Coronary artery (tissue), 2 donors: Measurements from ENCODE around the gene UBL4A.

Experiments used
- DNase-seq: peaks from one replicate; pipeline ENCODE4 v3.0.0-alpha.2; 2017; ENCODE audit warnings: low spot score
- H3K27ac ChIP-seq, 2 donors: fragments of 200-600 bp; sonication (generic); one replicate each; pipeline ENCODE4 v1.5.1; 2016 to 2019
- H3K4me3 ChIP-seq: fragments of 200-600 bp; sonication (generic); 2 replicates; pipeline ENCODE4 v1.5.1; 2016; ENCODE audit warnings: mild to moderate bottlenecking, moderate library complexity
- TF ChIP-seq, protein P1 (sequence below): fragments of 200-600 bp; sonication (generic); IDR thresholded peaks from one replicate; pipeline ENCODE4 v1.5.1; 2019; ENCODE audit warnings: antibody characterized with exemption

UBL4A gene

DNA sequence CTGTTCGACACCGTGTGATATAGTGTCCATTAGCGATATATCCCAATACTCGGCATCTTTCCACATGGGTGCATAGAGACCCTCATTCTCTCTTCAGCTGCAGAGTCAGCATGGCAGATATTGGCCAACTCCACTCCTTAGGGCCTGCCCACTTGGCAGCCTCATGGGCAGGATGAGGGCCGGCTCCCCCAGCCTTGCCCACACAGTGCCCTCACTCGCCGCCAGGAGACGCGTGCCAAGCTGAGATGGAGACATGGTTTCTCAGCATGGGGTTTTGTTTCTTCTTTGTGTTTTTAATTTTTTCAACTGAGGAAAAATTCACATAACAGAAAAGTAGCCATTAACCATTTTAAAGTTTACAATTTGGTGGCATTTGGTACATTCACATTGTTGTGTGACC is 33.6 kb downstream of the UBL4A start:
- H3K4me3 ChIP-seq, result no peak overlapping the region
- H3K27ac ChIP-seq, result no peak overlapping the region
- no peak for DNase-seq
- TF ChIP-seq, protein P1, sequence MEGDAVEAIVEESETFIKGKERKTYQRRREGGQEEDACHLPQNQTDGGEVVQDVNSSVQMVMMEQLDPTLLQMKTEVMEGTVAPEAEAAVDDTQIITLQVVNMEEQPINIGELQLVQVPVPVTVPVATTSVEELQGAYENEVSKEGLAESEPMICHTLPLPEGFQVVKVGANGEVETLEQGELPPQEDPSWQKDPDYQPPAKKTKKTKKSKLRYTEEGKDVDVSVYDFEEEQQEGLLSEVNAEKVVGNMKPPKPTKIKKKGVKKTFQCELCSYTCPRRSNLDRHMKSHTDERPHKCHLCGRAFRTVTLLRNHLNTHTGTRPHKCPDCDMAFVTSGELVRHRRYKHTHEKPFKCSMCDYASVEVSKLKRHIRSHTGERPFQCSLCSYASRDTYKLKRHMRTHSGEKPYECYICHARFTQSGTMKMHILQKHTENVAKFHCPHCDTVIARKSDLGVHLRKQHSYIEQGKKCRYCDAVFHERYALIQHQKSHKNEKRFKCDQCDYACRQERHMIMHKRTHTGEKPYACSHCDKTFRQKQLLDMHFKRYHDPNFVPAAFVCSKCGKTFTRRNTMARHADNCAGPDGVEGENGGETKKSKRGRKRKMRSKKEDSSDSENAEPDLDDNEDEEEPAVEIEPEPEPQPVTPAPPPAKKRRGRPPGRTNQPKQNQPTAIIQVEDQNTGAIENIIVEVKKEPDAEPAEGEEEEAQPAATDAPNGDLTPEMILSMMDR, result no peak

DNA sequence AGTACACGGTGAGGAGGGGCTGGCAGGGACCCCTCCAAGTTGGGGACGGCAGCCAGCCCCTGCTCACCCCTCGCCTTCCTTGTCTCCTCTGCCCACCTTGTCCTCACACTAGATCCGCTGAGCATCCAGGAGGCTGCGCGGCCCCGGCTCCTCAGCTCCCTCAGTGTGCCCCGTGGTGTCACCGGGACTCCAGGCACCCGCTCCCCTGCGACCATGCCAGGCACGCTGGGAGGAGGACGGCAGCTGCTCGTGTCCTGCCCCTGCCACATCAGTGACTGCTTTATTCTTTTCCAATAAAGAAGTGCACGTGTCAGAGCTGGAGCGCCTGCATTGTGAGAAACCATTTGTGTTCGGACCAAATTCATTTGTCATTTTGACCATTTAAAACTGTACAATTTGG is 36.1 kb downstream of the UBL4A start:
- no peak for DNase-seq
- Histone ChIP-seq H3K27ac (no peak overlapping the region), H3K4me3 (no peak overlapping the region)
- TF ChIP-seq, protein P1, result no peak

DNA sequence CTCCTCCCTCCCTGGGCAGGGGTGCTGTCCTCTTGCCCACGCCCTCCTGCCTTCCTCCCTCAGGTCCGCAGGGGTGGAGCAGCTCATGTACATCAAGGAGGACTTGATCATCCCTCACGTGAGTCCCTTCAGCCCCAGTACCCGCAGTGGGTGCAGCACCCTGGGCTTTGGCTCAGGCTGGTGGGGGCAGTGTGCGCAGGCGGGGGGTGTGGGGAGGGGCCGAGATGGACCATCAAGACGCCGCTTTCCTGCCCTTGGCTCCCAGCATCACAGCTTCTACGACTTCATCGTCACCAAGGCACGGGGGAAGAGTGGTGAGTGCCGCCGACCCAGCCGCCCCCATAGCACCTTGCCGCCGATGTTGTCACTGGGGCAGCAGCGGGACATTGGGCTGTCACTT is 36.8 kb downstream of the UBL4A start:
- no peak for DNase-seq

DNA sequence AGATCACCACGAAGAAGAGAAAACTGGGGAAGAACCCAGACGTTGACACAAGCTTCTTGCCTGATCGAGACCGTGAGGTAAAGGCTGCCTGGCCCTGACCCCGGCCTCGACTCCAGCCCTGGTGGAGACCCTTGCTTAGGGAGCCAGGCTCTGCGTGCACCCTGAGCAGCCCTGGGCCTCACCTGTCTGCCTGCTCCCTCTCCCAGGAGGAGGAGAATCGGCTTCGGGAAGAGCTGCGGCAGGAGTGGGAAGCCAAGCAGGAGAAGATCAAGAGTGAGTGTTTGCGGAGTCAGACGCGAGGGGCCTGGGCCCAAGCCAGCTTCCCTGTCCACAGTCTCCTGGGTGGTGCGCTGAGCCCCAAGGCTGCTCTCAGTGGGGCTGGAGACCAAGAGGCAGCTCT is 37.9 kb downstream of the UBL4A start:
- Histone ChIP-seq H3K4me3 (no peak overlapping the region), H3K27ac (no peak overlapping the region)
- TF ChIP-seq, protein P1, result no peak
- no peak for DNase-seq

More for the DNA sequence above, 36.8 kb downstream of the UBL4A start:
- TF ChIP-seq, protein P1, result no peak
- no peak overlapping the region for H3K27ac ChIP-seq
- no peak overlapping the region for H3K4me3 ChIP-seq

DNA sequence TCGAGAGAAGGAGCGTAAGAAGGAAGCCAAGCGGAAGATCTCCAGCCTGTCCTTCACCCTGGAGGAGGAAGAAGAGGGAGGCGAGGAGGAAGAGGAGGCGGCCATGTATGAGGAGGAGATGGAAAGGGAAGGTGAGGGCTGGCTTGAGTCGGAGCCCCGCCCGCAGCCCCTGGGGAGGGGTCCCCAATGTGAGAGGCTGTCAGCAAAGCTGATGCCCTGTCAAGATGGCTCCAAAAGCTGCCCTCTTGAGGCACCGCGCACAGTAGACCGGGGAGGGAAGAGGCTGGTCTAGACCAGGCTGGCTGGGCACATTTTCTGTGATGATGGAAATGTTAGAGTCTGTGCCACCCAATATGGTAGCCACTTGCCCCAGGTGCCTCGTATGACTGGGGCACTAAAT is 40.0 kb downstream of the UBL4A start:
- TF ChIP-seq, protein P1, result no peak
- no peak for DNase-seq
- H3K4me3 ChIP-seq, result no peak overlapping the region
- no peak overlapping the region for H3K27ac ChIP-seq

DNA sequence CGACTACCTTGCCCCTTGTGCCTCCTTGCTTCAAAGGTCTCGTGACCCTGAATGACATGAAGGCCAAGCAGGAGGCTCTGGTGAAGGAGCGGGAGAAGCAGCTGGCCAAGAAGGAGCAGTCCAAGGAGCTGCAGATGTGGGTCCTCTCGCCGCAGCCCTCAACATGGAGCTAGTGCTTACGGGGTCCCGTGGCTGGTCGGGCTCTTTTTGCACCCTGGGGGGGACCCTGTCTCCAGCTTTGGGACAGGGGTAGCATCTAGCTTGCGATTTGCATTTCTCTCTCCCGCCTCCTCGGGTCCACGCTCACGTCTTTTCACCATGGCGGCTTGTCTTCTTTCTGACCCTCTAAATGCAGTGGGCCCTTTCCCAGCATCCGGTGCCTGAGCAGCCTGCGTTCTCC is 40.6 kb downstream of the UBL4A start:
- DNase-seq, result no peak
- no peak overlapping the region for H3K27ac ChIP-seq
- H3K4me3 ChIP-seq, result peak overlapping the region; percentile 73
- TF ChIP-seq, protein P1, result no peak

DNA sequence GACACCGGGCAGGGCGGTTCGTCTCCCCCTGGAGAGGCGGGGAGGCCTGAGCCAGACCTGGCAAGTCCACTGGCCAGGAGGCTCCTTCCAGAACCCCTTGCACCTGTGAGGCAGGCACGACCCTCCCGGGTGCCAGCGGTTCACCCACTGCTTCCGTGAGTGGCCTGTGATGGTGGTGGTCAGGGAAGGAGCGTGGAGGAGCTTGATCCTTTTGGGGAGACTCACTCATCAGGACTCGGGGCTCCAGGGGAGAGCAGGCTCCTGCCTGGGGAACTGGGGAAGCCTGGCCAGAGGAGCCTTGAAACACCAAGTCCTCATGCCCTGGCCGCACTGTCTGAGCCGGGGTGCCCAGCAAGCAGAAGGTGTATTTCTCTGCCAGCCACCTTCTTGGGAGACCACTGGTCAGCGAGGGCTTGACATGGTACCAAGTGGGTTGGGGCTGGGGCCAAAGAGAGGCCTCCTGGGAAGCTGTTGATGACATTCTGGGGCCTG is 41.6 kb downstream of the UBL4A start:
- Histone ChIP-seq H3K27ac (peak overlapping the region; percentile 74 to 84), H3K4me3 (peak overlapping the region; percentile 73)
- DNase-seq, result no peak
- TF ChIP-seq, protein P1, result no peak
